G401 (cell line): ENCODE data around the gene SCN9A. TPM values are rescaled to one million over a fixed set of nuclear protein-coding genes. Genes with fewer than 3 reads are reported as not detected.
"Not testable (repeated sequence)": the region's sequence is repeated elsewhere in the genome, so short reads cannot be mapped to it uniquely, and the experiment has no call there.

Experiments used
- DNase-seq: peaks from one replicate; pipeline ENCODE4 v3.0.0-alpha.2; 2015; ENCODE audit warnings: low spot score
- in situ Hi-C: cut with HindIII; loops from 2 replicates; pipeline ENCODE4 v1.10.0; 2016; ENCODE audit warnings: low sequenced_read_pairs, mixed read lengths
- total RNA-seq: library from RNA; depleted of rRNA; stranded (reverse); fragments of >200 nt; shearing (Covaris generic); gene quantifications from 2 replicates; pipeline ENCODE4 v1.2.3, GENCODE V29; 2014

Gene SCN9A
- total RNA-seq, 1 experiment from 2014 or later = not detected

GRCh38 chr2:166376873-166377272 lies 1.1 kb upstream of the SCN9A start:
- DNase-seq = no peak
- in situ Hi-C loops = no loop called here

GRCh38 chr2:166376488-166376828 lies 714 bp upstream of the SCN9A start:
- in situ Hi-C loops = no loop called here
- DNase-seq = no peak

- in situ Hi-C loops = no loop called here
- DNase-seq = no peak
Measured at GRCh38 chr2:166375195-166375735, 479 bp downstream of the SCN9A start.

- no peak for DNase-seq
- in situ Hi-C loops = no loop called here
Measured at GRCh38 chr2:166373951-166374350, 1.8 kb downstream of the SCN9A start.

GRCh38 chr2:166373539-166373938 lies 2.2 kb downstream of the SCN9A start:
- in situ Hi-C loops = no loop called here
- no peak for DNase-seq

GRCh38 chr2:166373105-166373504 lies 2.6 kb downstream of the SCN9A start:
- no peak for DNase-seq
- in situ Hi-C loops = no loop called here

GRCh38 chr2:166372046-166372445 lies 3.7 kb downstream of the SCN9A start:
- DNase-seq = no peak
- in situ Hi-C loops = no loop called here

GRCh38 chr2:166365803-166366420 lies 9.8 kb downstream of the SCN9A start:
- DNase-seq = no peak
- in situ Hi-C loops = no loop called here

- DNase-seq = no peak
- in situ Hi-C loops = no loop called here
Measured at GRCh38 chr2:166365239-166365638, 10.5 kb downstream of the SCN9A start.

- no peak for DNase-seq
Measured at GRCh38 chr2:166364476-166365161, 11.1 kb downstream of the SCN9A start.

GRCh38 chr2:166361351-166362153 lies 14.2 kb downstream of the SCN9A start:
- in situ Hi-C loops = no loop called here
- DNase-seq = no peak

More at GRCh38 chr2:166364476-166365161, 11.1 kb downstream of the SCN9A start:
- in situ Hi-C loops = no loop called here

- in situ Hi-C loops = no loop called here
- no peak for DNase-seq
Measured at GRCh38 chr2:166360906-166361305, 14.8 kb downstream of the SCN9A start.

- DNase-seq = no peak
- in situ Hi-C loops = no loop called here
Measured at GRCh38 chr2:166360426-166360825, 15.3 kb downstream of the SCN9A start.

GRCh38 chr2:166357950-166358321 lies 17.8 kb downstream of the SCN9A start:
- in situ Hi-C loops, DNase-seq: not testable (repeated sequence)

GRCh38 chr2:166357068-166357949 lies 18.4 kb downstream of the SCN9A start:
- no peak for DNase-seq
- in situ Hi-C loops = no loop called here

GRCh38 chr2:166351319-166351718 lies 24.4 kb downstream of the SCN9A start:
- in situ Hi-C loops = no loop called here
- no peak for DNase-seq

GRCh38 chr2:166350525-166350924 lies 25.2 kb downstream of the SCN9A start:
- in situ Hi-C loops = no loop called here

GRCh38 chr2:166344286-166345113 lies 31.2 kb downstream of the SCN9A start:
- in situ Hi-C loops = no loop called here
- DNase-seq = no peak

More at GRCh38 chr2:166350525-166350924, 25.2 kb downstream of the SCN9A start:
- DNase-seq = no peak
